ENCODE measurements around the gene EXPH5.

Gene EXPH5

GRCh38 chr11:108498816-108499408, 94.7 kb downstream of the EXPH5 start:
- H3K27ac ChIP-seq (replicated peaks) = peak overlapping the region; percentile 61
- no peak for TF ChIP-seq GABPA (IDR thresholded peaks at IDR 0.05; ENCODE audit: low read depth)
- no peak for TF ChIP-seq REST (IDR thresholded peaks at IDR 0.05; ENCODE audit: insufficient replicate concordance, low read depth)
- TF ChIP-seq POLR2AphosphoS5 (IDR thresholded peaks at IDR 0.05; ENCODE audit: low read depth) = no peak
- no peak for TF ChIP-seq CTCF (IDR thresholded peaks at IDR 0.05; ENCODE audit: insufficient read depth, low read length)
- no peak for TF ChIP-seq SPI1 (IDR thresholded peaks at IDR 0.05; ENCODE audit: borderline replicate concordance, low read depth)

GRCh38 chr11:108498046-108498815, 95.3 kb downstream of the EXPH5 start, which contains the start of gene POGLUT3:
Gene POGLUT3 (minus strand): TSS chr11:108498384. CDS start chr11:108498366, 18 bp downstream.
- H3K27ac ChIP-seq (replicated peaks) = peak within 1 kb of the TSS; percentile 61
- TF ChIP-seq POLR2AphosphoS5 (IDR thresholded peaks at IDR 0.05; ENCODE audit: low read depth) (no peak), REST (IDR thresholded peaks at IDR 0.05; ENCODE audit: insufficient replicate concordance, low read depth) (peak; percentile 10)
- peak; percentile 10 to 18 for DNase-seq (ENCODE audit: low read depth in 1 of 2, low spot score in 1 of 2)
- no peaks in the 10 kb centered on the region for H3K27me3 ChIP-seq (ENCODE audit: insufficient read depth, poor library complexity, severe bottlenecking)
- peak within 1 kb of the TSS; percentile 49 for H3K4me3 ChIP-seq (replicated peaks; ENCODE audit: insufficient read depth, low read length)

More at GRCh38 chr11:108498816-108499408, 94.7 kb downstream of the EXPH5 start:
- no peaks in the 10 kb centered on the region for H3K27me3 ChIP-seq (ENCODE audit: insufficient read depth, poor library complexity, severe bottlenecking)
- no peak for DNase-seq (ENCODE audit: low read depth in 1 of 2, low spot score in 1 of 2)
- H3K4me3 ChIP-seq (replicated peaks; ENCODE audit: insufficient read depth, low read length) = peak overlapping the region; percentile 49

GRCh38 chr11:108497317-108498045, 96.1 kb downstream of the EXPH5 start:
- DNase-seq (ENCODE audit: low read depth in 1 of 2, low spot score in 1 of 2) = peak; percentile 71 to 79
- H3K4me3 ChIP-seq (replicated peaks; ENCODE audit: insufficient read depth, low read length) = peak overlapping the region; percentile 49
- TF ChIP-seq SPI1 (IDR thresholded peaks at IDR 0.05; ENCODE audit: borderline replicate concordance, low read depth) (peak; percentile 55; the same call in 1 of the 2 replicates), REST (IDR thresholded peaks at IDR 0.05; ENCODE audit: insufficient replicate concordance, low read depth) (no peak), POLR2AphosphoS5 (IDR thresholded peaks at IDR 0.05; ENCODE audit: low read depth) (peak; percentile 57; the same call in 1 of the 2 replicates), CTCF (IDR thresholded peaks at IDR 0.05; ENCODE audit: insufficient read depth, low read length) (no peak), GABPA (IDR thresholded peaks at IDR 0.05; ENCODE audit: low read depth) (no peak)
- H3K27me3 ChIP-seq (ENCODE audit: insufficient read depth, poor library complexity, severe bottlenecking) = no peaks in the 10 kb centered on the region
- H3K27ac ChIP-seq (replicated peaks) = peak overlapping the region; percentile 41

All from HL-60 (cell line).